GM18870 (cell line): Measurements from ENCODE around the gene MRPL21.

Experiments used
- ATAC-seq: cut with Tn5 transposase; IDR thresholded peaks from one replicate; pipeline ENCODE4 v1.9.1; 2021; ENCODE audit warnings: moderate library complexity; ENCODE audit not compliant: unreplicated experiment

Gene MRPL21

DNA sequence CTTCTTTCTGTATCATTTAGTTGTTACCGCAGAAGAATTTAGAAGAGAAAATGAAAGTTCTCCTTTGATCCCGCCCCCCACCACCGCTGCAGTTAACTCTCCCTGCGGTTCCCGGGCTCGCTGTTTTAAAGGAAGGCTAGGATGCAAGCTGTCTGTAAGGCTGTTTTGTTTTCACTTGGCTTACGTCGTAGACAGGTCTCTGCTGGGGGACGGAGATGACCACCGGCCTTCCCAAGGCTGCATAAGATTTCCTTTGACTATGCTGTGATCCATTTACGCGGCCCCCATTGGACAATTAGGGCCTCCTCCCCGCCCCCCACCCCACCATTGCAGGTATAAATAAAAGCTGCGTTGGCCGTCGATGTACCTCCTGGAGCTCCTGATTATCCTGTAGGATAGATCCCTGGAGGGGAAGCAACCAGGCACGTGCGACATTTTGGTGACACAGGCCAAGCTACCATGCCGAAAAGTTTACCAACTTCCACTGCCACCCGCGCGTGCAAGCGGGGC, 60.5 kb downstream of the MRPL21 start:
- ATAC-seq, result no peak

GRCh38 chr11:68842427-68843051, 61.1 kb downstream of the MRPL21 start:
- no peak for ATAC-seq

DNA sequence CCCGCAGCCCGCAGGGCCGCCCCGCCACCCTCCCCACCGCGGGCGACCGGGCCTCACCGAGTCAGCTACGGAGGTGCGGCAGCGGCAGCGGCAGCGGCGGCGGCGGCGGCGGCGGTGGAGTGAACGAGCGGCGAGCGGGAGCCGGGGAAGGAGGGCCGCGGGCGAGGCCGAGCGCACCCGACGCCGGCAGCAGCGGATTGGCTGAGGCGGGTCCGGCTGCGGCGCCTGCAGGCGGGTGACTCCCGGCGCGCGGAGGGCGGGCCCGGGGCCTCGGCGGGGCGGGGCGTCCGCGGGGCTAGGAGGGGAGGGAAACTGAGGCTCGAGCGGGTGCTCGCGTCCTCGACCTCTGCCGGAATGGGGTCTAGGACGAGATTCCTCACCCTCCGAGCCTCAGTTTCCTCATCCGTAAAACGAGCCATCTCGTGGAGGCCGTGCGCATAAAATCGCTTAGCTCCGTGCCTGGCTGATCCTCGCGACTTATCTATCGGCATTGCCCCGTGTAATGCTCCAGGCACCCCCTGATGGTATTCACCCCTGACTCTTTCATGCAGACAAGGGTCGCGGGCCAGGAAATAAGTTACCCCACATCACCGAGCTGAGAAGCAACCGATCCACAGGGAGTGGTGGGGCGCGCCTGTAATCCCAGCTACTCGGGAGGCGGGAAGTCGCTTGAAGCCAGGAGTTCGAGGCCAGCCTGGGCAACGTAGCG, 61.8 kb downstream of the MRPL21 start, which contains the start of gene CPT1A:
Gene CPT1A, minus strand, starts transcription at position 199 of the 709 bp plus-strand sequence. CDS start 26,442 bp downstream, outside the sequence.
- ATAC-seq, result no peak
